Trophoblast cell (in vitro differentiated cells and primary cell): Measurements from ENCODE around the gene CDC42BPB.

ENCODE experiments used
- DNase-seq, 2 donors: peaks; one replicate each; pipeline ENCODE4 v3.0.0-alpha.2; 2016
- H2AFZ ChIP-seq: 2 replicates; pipeline ENCODE4 v1.6.1; 2013; ENCODE audit warnings: low read length, moderate library complexity, mild to moderate bottlenecking; ENCODE audit not compliant: insufficient read depth, poor library complexity
- H2AK5ac ChIP-seq: 2 replicates; pipeline ENCODE4 v1.6.1; 2013; ENCODE audit warnings: mild to moderate bottlenecking, low read length
- H2BK120ac ChIP-seq: 2 replicates; pipeline ENCODE4 v1.6.1; 2013; ENCODE audit warnings: low read length, mild to moderate bottlenecking, moderate library complexity; ENCODE audit not compliant: insufficient read depth, poor library complexity
- H2BK12ac ChIP-seq: 2 replicates; pipeline ENCODE4 v1.6.1; 2013; ENCODE audit warnings: mild to moderate bottlenecking, low read length, moderate library complexity
- H2BK5ac ChIP-seq: 2 replicates; pipeline ENCODE4 v1.6.1; 2013; ENCODE audit warnings: low read length, low read depth, moderate library complexity, mild to moderate bottlenecking; ENCODE audit not compliant: poor library complexity
- H3K14ac ChIP-seq: 2 replicates; pipeline ENCODE4 v1.6.1; 2013; ENCODE audit warnings: mild to moderate bottlenecking, low read length
- H3K18ac ChIP-seq: 2 replicates; pipeline ENCODE4 v1.6.1; 2013; ENCODE audit warnings: mild to moderate bottlenecking, low read length
- H3K23ac ChIP-seq: 2 replicates; pipeline ENCODE4 v1.6.1; 2013; ENCODE audit warnings: low read length
- H3K27ac ChIP-seq: 2 replicates; pipeline ENCODE4 v1.5.1; 2013; ENCODE audit warnings: low read depth, mild to moderate bottlenecking, inconsistent platforms, low read length, moderate library complexity
- H3K27me3 ChIP-seq: 2 replicates; pipeline ENCODE4 v1.6.1; 2013; ENCODE audit warnings: inconsistent platforms, mild to moderate bottlenecking, low read length, moderate library complexity; ENCODE audit not compliant: insufficient read depth
- H3K36me3 ChIP-seq, 2 experiments: 1 replicate in 1 of 2; 2 replicates in 1 of 2; pipeline ENCODE4 v1.6.1; 2013; ENCODE audit warnings: low read length in 2 of 2, mild to moderate bottlenecking in 2 of 2, moderate library complexity in 1 of 2; ENCODE audit not compliant: insufficient read depth in 2 of 2, control insufficient read depth in 1 of 2
- H3K4ac ChIP-seq: 2 replicates; pipeline ENCODE4 v1.6.1; 2013; ENCODE audit warnings: low read depth, mild to moderate bottlenecking, low read length, moderate library complexity
- H3K4me1 ChIP-seq, 2 experiments: 1 replicate in 1 of 2; 2 replicates in 1 of 2; pipeline ENCODE4 v1.6.1; 2013; ENCODE audit warnings: low read length in 2 of 2, mild to moderate bottlenecking in 2 of 2, moderate library complexity in 1 of 2; ENCODE audit not compliant: insufficient read depth in 2 of 2, control insufficient read depth in 1 of 2
- H3K4me2 ChIP-seq: 2 replicates; pipeline ENCODE4 v1.6.1; 2013; ENCODE audit warnings: inconsistent platforms, mild to moderate bottlenecking, low read length, moderate library complexity
- H3K4me3 ChIP-seq: 2 replicates; pipeline ENCODE4 v1.5.1; 2013; ENCODE audit warnings: mild to moderate bottlenecking, low read depth, low read length, inconsistent platforms
- H3K79me1 ChIP-seq: one replicate; pipeline ENCODE4 v1.6.1; 2013; ENCODE audit warnings: low read length
- H3K79me2 ChIP-seq: 2 replicates; pipeline ENCODE4 v1.6.1; 2013; ENCODE audit warnings: low read length, mild to moderate bottlenecking; ENCODE audit not compliant: control insufficient read depth, insufficient read depth, poor library complexity
- H3K9ac ChIP-seq: 2 replicates; pipeline ENCODE4 v1.6.1; 2013; ENCODE audit warnings: mild to moderate bottlenecking, low read length
- H3K9me3 ChIP-seq: 2 replicates; pipeline ENCODE4 v1.6.1; 2013; ENCODE audit warnings: low read depth, mild to moderate bottlenecking, control low read depth, inconsistent platforms, low read length; ENCODE audit not compliant: insufficient read depth
- H4K12ac ChIP-seq: 2 replicates; pipeline ENCODE4 v1.6.1; 2013; ENCODE audit warnings: low read depth, mild to moderate bottlenecking, low read length, moderate library complexity
- H4K8ac ChIP-seq: 2 replicates; pipeline ENCODE4 v1.6.1; 2013; ENCODE audit warnings: low read depth, mild to moderate bottlenecking, low read length, moderate library complexity
- H4K91ac ChIP-seq: one replicate; pipeline ENCODE4 v1.6.1; 2013; ENCODE audit warnings: low read depth, mild to moderate bottlenecking, low read length, moderate library complexity
- WGBS: extraction: QIAGEN DNeasy Blood & Tissue Kit; methylation state at CpG from one replicate; pipeline ENCODE4 v1.1.7; 2013; ENCODE audit warnings: missing lambda C conversion rate; ENCODE audit not compliant: insufficient read length, insufficient coverage; ENCODE audit errors: extremely low coverage; 5-methylcytosine and 5-hydroxymethylcytosine counted together

The CDC42BPB gene

DNA sequence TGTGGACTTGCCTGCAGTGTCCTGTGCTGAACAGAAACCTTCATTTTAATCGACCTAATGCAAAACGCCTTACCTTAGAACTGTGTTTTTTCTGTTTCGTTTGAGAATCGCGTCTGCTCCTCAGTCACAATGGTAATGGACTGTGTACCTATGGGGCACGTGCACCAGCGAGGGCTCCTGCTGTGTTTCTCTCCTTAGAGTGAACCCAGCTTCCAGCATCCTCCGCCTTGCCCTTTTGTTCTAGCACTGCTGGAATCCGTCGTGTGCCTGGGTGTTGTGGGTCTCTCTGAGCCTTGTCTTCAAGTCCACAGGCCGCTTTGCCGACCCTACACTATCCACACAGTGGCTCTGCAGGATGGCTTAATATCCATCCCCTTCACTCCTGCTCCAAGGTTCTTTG, 131.2 kb downstream of the CDC42BPB start:
- Histone ChIP-seq H3K27ac (no peak overlapping the region), H3K23ac (no peak overlapping the region), H3K18ac (no peak overlapping the region), H3K4me3 (no peak overlapping the region), H3K4me2 (no peak overlapping the region), H3K9me3 (peaks cover 17% of the 10 kb centered on the region), H3K14ac (no peak overlapping the region), H3K36me3 (no peaks in the 10 kb centered on the region), H2BK120ac (no peak overlapping the region), H3K4me1 (peaks cover 17 to 23% of the 10 kb centered on the region in 2 experiments), H2AK5ac (no peak overlapping the region), H3K79me1 (peaks cover 3% of the 10 kb centered on the region), H3K27me3 (peaks cover 33% of the 10 kb centered on the region), H2AFZ (no peak overlapping the region), H2BK12ac (no peak overlapping the region), H3K9ac (no peak overlapping the region), H3K79me2 (no peaks in the 10 kb centered on the region), H4K8ac (no peak overlapping the region), H2BK5ac (no peak overlapping the region), H3K4ac (no peak overlapping the region), H4K12ac (no peak overlapping the region), H4K91ac (no peak overlapping the region)
- WGBS: no CpG with 5 or more reads among the region's 12 CpGs
- DNase-seq: no peak

DNA sequence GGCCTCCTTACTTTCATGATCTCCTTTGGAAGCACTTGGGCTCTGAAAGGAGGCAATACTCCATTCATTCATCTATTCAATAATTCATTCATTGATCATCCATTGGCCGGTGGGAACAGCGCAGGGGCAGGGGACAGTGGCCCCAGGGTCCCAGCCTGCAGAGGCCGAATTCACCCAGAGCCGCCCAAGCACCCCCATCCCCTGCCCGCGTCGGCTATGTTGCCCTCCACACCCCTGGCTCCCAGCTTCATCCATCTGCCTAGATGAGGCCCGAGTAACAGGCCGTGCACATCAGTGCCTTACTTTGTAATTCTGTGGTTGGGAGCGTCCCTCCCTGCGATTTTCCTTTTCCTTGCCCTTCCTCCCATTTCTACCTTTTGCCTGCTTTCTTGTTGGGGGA, 131.7 kb downstream of the CDC42BPB start:
- peaks cover 3% of the 10 kb centered on the region for H3K79me1 ChIP-seq
- no peak overlapping the region for H2AFZ ChIP-seq
- H3K27ac ChIP-seq: no peak overlapping the region
- no peak overlapping the region for H4K12ac ChIP-seq
- DNase-seq: no peak
- H3K4me1 ChIP-seq: peaks cover 17 to 23% of the 10 kb centered on the region in 2 experiments
- H3K18ac ChIP-seq: no peak overlapping the region
- H2BK120ac ChIP-seq: no peak overlapping the region
- no peak overlapping the region for H4K91ac ChIP-seq
- no peaks in the 10 kb centered on the region for H3K79me2 ChIP-seq
- H3K14ac ChIP-seq: no peak overlapping the region
- H2BK12ac ChIP-seq: no peak overlapping the region
- no peak overlapping the region for H3K4me2 ChIP-seq
- H3K4me3 ChIP-seq: no peak overlapping the region
- peaks cover 31% of the 10 kb centered on the region for H3K27me3 ChIP-seq
- H3K23ac ChIP-seq: no peak overlapping the region
- H3K4ac ChIP-seq: no peak overlapping the region
- H3K9ac ChIP-seq: no peak overlapping the region
- WGBS: no CpG with 5 or more reads among the region's 11 CpGs
- peaks cover 15% of the 10 kb centered on the region for H3K9me3 ChIP-seq
- H2BK5ac ChIP-seq: no peak overlapping the region
- H2AK5ac ChIP-seq: no peak overlapping the region
- no peaks in the 10 kb centered on the region for H3K36me3 ChIP-seq
- no peak overlapping the region for H4K8ac ChIP-seq

DNA sequence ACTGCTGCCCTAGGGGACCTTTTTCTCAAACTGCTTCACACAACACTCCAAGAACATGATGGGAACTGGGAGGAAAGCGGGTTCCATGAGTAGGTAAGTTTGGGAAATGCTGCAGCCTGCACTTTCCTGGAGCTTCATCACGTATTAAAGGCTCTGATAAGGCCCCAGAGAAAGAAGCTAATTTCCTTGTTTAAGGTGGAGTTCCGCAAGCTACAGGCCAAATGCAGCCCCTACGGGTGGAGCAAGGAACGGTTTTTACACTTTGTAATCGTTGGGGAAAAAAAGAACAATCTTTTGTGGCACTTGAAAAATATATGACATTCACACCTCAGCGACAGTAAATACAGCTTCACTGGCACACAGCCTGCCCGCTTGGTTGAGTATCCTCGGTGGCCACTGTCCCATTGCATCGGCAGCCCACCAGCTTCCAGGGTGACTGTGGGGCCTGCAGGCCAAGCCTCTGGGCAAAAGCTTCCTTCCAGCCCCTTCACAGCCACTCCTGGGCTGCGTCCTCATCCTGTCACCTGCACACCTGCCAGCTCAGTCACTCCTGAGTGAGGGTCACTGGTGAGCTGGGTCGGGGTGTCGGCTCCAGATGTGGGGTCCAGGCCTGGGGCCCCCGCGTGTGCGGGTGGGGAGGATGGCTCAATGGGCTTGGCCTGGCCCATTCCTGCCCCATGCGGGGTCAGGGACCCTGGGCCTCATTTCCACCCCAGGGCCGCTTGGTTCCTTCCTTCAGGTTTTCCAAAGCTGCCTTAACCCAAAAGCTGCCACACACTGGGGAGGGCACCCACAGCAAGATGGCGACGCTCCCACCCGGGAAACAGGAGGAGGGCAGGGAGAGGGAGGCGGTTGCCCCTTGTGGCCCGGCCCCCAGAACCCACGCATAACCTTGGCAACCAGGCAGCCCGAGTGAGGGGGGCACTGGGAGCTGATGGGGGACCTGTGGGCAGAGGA, 132.4 kb downstream of the CDC42BPB start:
- H3K79me1 ChIP-seq: peaks cover 3% of the 10 kb centered on the region
- H2BK5ac ChIP-seq: no peak overlapping the region
- peaks cover 20% of the 10 kb centered on the region for H3K9me3 ChIP-seq
- no peak overlapping the region for H4K12ac ChIP-seq
- no peaks in the 10 kb centered on the region for H3K36me3 ChIP-seq
- H3K23ac ChIP-seq: no peak overlapping the region
- H3K79me2 ChIP-seq: no peaks in the 10 kb centered on the region
- no CpG with 5 or more reads among the region's 25 CpGs for WGBS
- H3K27ac ChIP-seq: no peak overlapping the region
- no peak overlapping the region for H3K9ac ChIP-seq
- H3K4me3 ChIP-seq: no peak overlapping the region
- H4K91ac ChIP-seq: no peak overlapping the region
- H3K4me1 ChIP-seq: peaks cover 17 to 22% of the 10 kb centered on the region in 2 experiments
- no peak overlapping the region for H2AFZ ChIP-seq
- DNase-seq: no peak
- H3K27me3 ChIP-seq: peaks cover 24% of the 10 kb centered on the region
- no peak overlapping the region for H2BK120ac ChIP-seq
- H2BK12ac ChIP-seq: no peak overlapping the region
- no peak overlapping the region for H3K4me2 ChIP-seq
- no peak overlapping the region for H3K4ac ChIP-seq
- H4K8ac ChIP-seq: no peak overlapping the region
- no peak overlapping the region for H2AK5ac ChIP-seq
- no peak overlapping the region for H3K18ac ChIP-seq
- H3K14ac ChIP-seq: no peak overlapping the region

DNA sequence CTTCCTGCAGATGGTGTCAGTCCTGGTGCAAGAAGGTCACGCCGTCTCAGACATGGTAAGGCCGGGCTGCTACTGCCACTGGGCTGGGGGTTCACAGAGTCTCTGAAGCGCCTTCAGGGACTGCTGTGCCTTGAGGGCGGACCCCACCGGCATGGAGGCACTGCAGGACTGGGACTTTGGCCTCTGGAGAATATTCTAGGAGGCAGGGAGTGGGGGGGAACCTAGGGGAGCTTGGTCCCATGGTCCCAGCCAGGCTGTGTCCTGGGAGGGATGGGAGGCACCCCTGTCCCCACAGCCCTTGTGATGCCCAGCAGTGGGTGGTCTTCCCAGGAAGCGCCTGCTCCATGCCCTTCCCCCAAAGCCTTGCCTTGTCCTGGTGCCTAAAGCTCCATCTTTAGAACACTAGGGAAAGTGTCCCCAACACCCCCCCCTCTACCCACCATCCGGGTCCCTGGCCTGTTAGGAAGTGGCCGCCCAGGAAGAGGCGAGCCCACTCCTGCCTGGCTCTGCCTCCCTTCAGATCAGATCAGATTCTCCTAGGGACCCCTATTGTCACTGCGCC, 133.3 kb downstream of the CDC42BPB start:
- no peak overlapping the region for H3K4me3 ChIP-seq
- H3K14ac ChIP-seq: no peak overlapping the region
- no peak overlapping the region for H3K4ac ChIP-seq
- H3K23ac ChIP-seq: no peak overlapping the region
- H3K9ac ChIP-seq: no peak overlapping the region
- H3K79me1 ChIP-seq: peaks cover 3% of the 10 kb centered on the region
- no peaks in the 10 kb centered on the region for H3K79me2 ChIP-seq
- peaks cover 15% of the 10 kb centered on the region for H3K27me3 ChIP-seq
- H2AFZ ChIP-seq: no peak overlapping the region
- no peak overlapping the region for H4K8ac ChIP-seq
- H3K18ac ChIP-seq: no peak overlapping the region
- no peak overlapping the region for H3K27ac ChIP-seq
- DNase-seq: no peak
- no peak overlapping the region for H2BK120ac ChIP-seq
- no peak overlapping the region for H2AK5ac ChIP-seq
- no peak overlapping the region for H3K4me2 ChIP-seq
- no peak overlapping the region for H4K12ac ChIP-seq
- H4K91ac ChIP-seq: no peak overlapping the region
- no CpG with 5 or more reads among the region's 11 CpGs for WGBS
- H3K4me1 ChIP-seq: peaks cover 9 to 14% of the 10 kb centered on the region in 2 experiments
- H3K9me3 ChIP-seq: peaks cover 18% of the 10 kb centered on the region
- no peaks in the 10 kb centered on the region for H3K36me3 ChIP-seq
- H2BK5ac ChIP-seq: no peak overlapping the region
- H2BK12ac ChIP-seq: no peak overlapping the region
